NCI-H446 treated with DMSO at 0.1 percent for 48 hours (cell line): ENCODE measurements around the gene MAPK6.
"Not testable (repeated sequence)": the region's sequence is repeated elsewhere in the genome, so short reads cannot be mapped to it uniquely, and the experiment has no call there.

Experiments used
- DNase-seq: peaks from one replicate; lab custom pipeline; 2025; lab: John Stamatoyannopoulos, UW

Gene MAPK6

GRCh38 chr15:52080706-52081392 is 61.8 kb downstream of the MAPK6 start:
- DNase-seq = no peak

GRCh38 chr15:52082197-52083036 is 63.4 kb downstream of the MAPK6 start:
- DNase-seq = no peak

GRCh38 chr15:52083037-52083359 is 64.0 kb downstream of the MAPK6 start:
- not testable (repeated sequence) for DNase-seq

- DNase-seq = no peak
These were observed 64.6 kb downstream of the MAPK6 start for GRCh38 chr15:52083603-52084002.

GRCh38 chr15:52085299-52085698 is 66.3 kb downstream of the MAPK6 start:
- no peak for DNase-seq

- no peak for DNase-seq
These were observed 67.2 kb downstream of the MAPK6 start for GRCh38 chr15:52086011-52086786.

GRCh38 chr15:52090193-52090592 is 71.2 kb downstream of the MAPK6 start:
- DNase-seq = no peak

- no peak for DNase-seq
These were observed 74.1 kb downstream of the MAPK6 start for GRCh38 chr15:52093167-52093538.

GRCh38 chr15:52093539-52094510 is 74.8 kb downstream of the MAPK6 start:
- no peak for DNase-seq

- DNase-seq = no peak
These were observed 76.0 kb downstream of the MAPK6 start for GRCh38 chr15:52094811-52095584.

- DNase-seq = no peak
These were observed 76.7 kb downstream of the MAPK6 start for GRCh38 chr15:52095597-52096262.

GRCh38 chr15:52096536-52096935 is 77.5 kb downstream of the MAPK6 start:
- DNase-seq = not testable (repeated sequence)

- no peak for DNase-seq
These were observed 78.2 kb downstream of the MAPK6 start for GRCh38 chr15:52097180-52097579.

- DNase-seq = no peak
These were observed 79.3 kb downstream of the MAPK6 start for GRCh38 chr15:52098323-52098722.

- DNase-seq = no peak
These were observed 80.7 kb downstream of the MAPK6 start for GRCh38 chr15:52099651-52100272.

- no peak for DNase-seq
These were observed 81.9 kb downstream of the MAPK6 start for GRCh38 chr15:52100807-52101442.

GRCh38 chr15:52101542-52102323 is 82.7 kb downstream of the MAPK6 start:
- no peak for DNase-seq

- no peak for DNase-seq
These were observed 83.4 kb downstream of the MAPK6 start for GRCh38 chr15:52102463-52102862.
